K562 (cell line): ENCODE data around the gene WDR64. TPM values are rescaled to one million over a fixed set of nuclear protein-coding genes. Genes with fewer than 3 reads are reported as not detected.

ENCODE experiments used
- ATAC-seq: fragments of 200-7000 bp; cut with Tn5 transposase; 3 replicates; pipeline ENCODE4 v1.9.1; 2020; ENCODE audit warnings: moderate library complexity
- BruUV-seq: library from RNA; stranded (reverse); fragments of 400-500 nt; replicated peaks from 2 replicates; lab custom pipeline; 2021; lab: Mats Ljungman, UMichigan
- CTCF ChIA-PET: fragments of 300-600 bp; formaldehyde crosslinking; extraction: SDS; loops from one replicate; lab custom pipeline; 2021; ENCODE audit warnings: low intra/inter-chr PET ratio; lab: Yijun Ruan, JAX
- POLR2A ChIA-PET: fragments of 300-600, 350-650 bp; sonication (Branson Sonifier 250); formaldehyde crosslinking; extraction: SDS; loops from one replicate; lab custom pipeline; 2021; ENCODE audit warnings: antibody characterized with exemption, inconsistent platforms; lab: Yijun Ruan, JAX
- DNase-seq, 4 experiments: peaks; one replicate each; pipeline versions ENCODE4 v3.0.0 to v3.0.0-alpha.2; 2011 to 2018; ENCODE audit warnings: low spot score in 3 of 4, mixed read lengths in 3 of 4; ENCODE audit errors: extremely low read depth in 1 of 4
- FAIRE-seq: peaks from 2 replicates; lab custom pipeline; 2011; peaks lifted over from hg19 to GRCh38; lab: Jason Lieb, UNC
- H2AFZ ChIP-seq: 2 replicates; pipeline ENCODE4 v1.6.0; 2011; ENCODE audit warnings: low read depth, low read length, control low read depth, inconsistent platforms
- H3K27ac ChIP-seq: fragments of 200-600 bp; 3 replicates; pipeline ENCODE4 v1.8.0; 2011; ENCODE audit warnings: low read depth, mild to moderate bottlenecking, control low read depth, inconsistent platforms, low read length, moderate library complexity, mixed read lengths; ENCODE audit errors: extremely low read depth
- H3K27me3 ChIP-seq, 2 experiments: fragments of 300-600 bp in 1 of 2; 2 replicates in 1 of 2; 3 replicates in 1 of 2; pipeline versions ENCODE4 v1.6.0 to v1.8.0; 2011; ENCODE audit warnings: inconsistent platforms in 2 of 2, low read length in 2 of 2, mild to moderate bottlenecking in 1 of 2, mixed read lengths in 1 of 2, moderate library complexity in 1 of 2; ENCODE audit not compliant: control insufficient read depth in 2 of 2, insufficient read depth in 2 of 2
- H3K36me3 ChIP-seq: fragments of 300-600 bp; 3 replicates; pipeline ENCODE4 v1.8.0; 2011; ENCODE audit warnings: mild to moderate bottlenecking, low read length, inconsistent platforms; ENCODE audit not compliant: control insufficient read depth, insufficient read depth
- H3K4me1 ChIP-seq, 2 experiments: fragments of 200-600 bp in 1 of 2; replicated peaks in 1 of 2; 2 replicates in 1 of 2; 3 replicates in 1 of 2; pipeline versions ENCODE4 v1.5.1 to v1.8.0; 2011; ENCODE audit warnings: inconsistent platforms in 2 of 2, low read length in 2 of 2, mild to moderate bottlenecking in 1 of 2, mixed read lengths in 1 of 2, moderate library complexity in 1 of 2; ENCODE audit not compliant: control insufficient read depth in 2 of 2, insufficient read depth in 2 of 2
- H3K4me2 ChIP-seq: 2 replicates; pipeline ENCODE4 v1.6.1; 2011; ENCODE audit warnings: low read length, control low read depth, inconsistent platforms, mixed read lengths; ENCODE audit not compliant: insufficient read depth
- H3K4me3 ChIP-seq: fragments of 200-600 bp; sonication (generic), shearing (Covaris generic); 2 replicates; pipeline ENCODE4 v1.5.1; 2016; ENCODE audit warnings: control low read depth, inconsistent platforms
- H3K79me2 ChIP-seq: fragments of 200-600 bp; 3 replicates; pipeline ENCODE4 v1.8.0; 2011; ENCODE audit warnings: low read length, inconsistent platforms; ENCODE audit not compliant: control insufficient read depth, insufficient read depth
- H3K9ac ChIP-seq, 2 experiments: 2 replicates each; pipeline versions ENCODE4 v1.6.0 to v1.6.1; 2011; ENCODE audit warnings: low read depth in 2 of 2, low read length in 2 of 2, control low read depth in 1 of 2, inconsistent platforms in 1 of 2, mild to moderate bottlenecking in 1 of 2, mixed read lengths in 1 of 2; ENCODE audit not compliant: insufficient read depth in 1 of 2
- H3K9me1 ChIP-seq: one replicate; pipeline ENCODE4 v1.6.0; 2011; ENCODE audit warnings: inconsistent platforms, mild to moderate bottlenecking, low read length, moderate library complexity; ENCODE audit not compliant: control insufficient read depth, insufficient read depth
- H3K9me3 ChIP-seq: replicated peaks from 2 replicates; pipeline ENCODE4 v1.5.1; 2011; ENCODE audit warnings: low read depth, low read length, inconsistent platforms; ENCODE audit not compliant: control insufficient read depth, insufficient read depth
- H4K20me1 ChIP-seq: replicated peaks from 2 replicates; pipeline ENCODE4 v1.6.1; 2011; ENCODE audit warnings: low read length, inconsistent platforms, mixed read lengths; ENCODE audit not compliant: control insufficient read depth, insufficient read depth
- BHLHE40 ChIP-seq: IDR thresholded peaks from 2 replicates; pipeline ENCODE4 v1.6.1; 2011; ENCODE audit warnings: low read length, improper control_type of control experiment
- EGR1 ChIP-seq: fragments of 450-650 bp; conservative IDR thresholded peaks from 2 replicates; pipeline ENCODE4 v1.6.1; 2017; ENCODE audit warnings: mild to moderate bottlenecking
- ELF4 ChIP-seq: fragments of 450-650 bp; formaldehyde crosslinking; IDR thresholded peaks from 2 replicates; pipeline ENCODE4 v1.4.0; 2022; ENCODE audit warnings: missing genetic modification characterization
- TAL1 ChIP-seq: fragments of 450-650 bp; IDR thresholded peaks from 2 replicates; pipeline ENCODE4 v1.6.1; 2016; ENCODE audit warnings: mild to moderate bottlenecking
- ZBTB40 ChIP-seq, 2 experiments: fragments of 450-650 bp in 1 of 2; sonication (generic) in 1 of 2; formaldehyde crosslinking in 1 of 2; IDR thresholded peaks; 2 replicates each; pipeline versions ENCODE4 v1.7.1 to v1.9.0; 2016 to 2022; ENCODE audit warnings: inconsistent platforms in 1 of 2, mild to moderate bottlenecking in 1 of 2, missing genetic modification reagents in 1 of 2
- ZFP1 ChIP-seq: fragments of 450-650 bp; formaldehyde crosslinking; IDR thresholded peaks from 2 replicates; pipeline ENCODE4 v1.4.0; 2020; ENCODE audit warnings: mild to moderate bottlenecking, mixed read lengths
- ZNF431 ChIP-seq: sonication (generic); formaldehyde crosslinking; IDR thresholded peaks from 2 replicates; pipeline ENCODE4 v1.8.0; 2022; ENCODE audit warnings: mild to moderate bottlenecking, missing genetic modification reagents
- WGBS: fragments of 100-300 bp; shearing (Covaris generic); methylation state at CpG from one replicate; pipeline ENCODE4 v1.1.6; 2016; ENCODE audit warnings: low coverage, mixed read lengths; ENCODE audit not compliant: insufficient coverage; ENCODE audit errors: missing lambda C conversion rate; 5-methylcytosine and 5-hydroxymethylcytosine counted together
- in situ Hi-C: fragments of 300-500 bp; cut with MboI; formaldehyde crosslinking; loops from 4 replicates; pipeline ENCODE4 v1.15.0; 2018; ENCODE audit warnings: inconsistent platforms, mixed read lengths
- intact Hi-C: fragments of 100-400 bp; cut with micrococcal nuclease; formaldehyde crosslinking; loops from 2 replicates; pipeline ENCODE4 v1.14.2; 2022
- polyA plus RNA-seq, 8 experiments: library from polyadenylated mRNA; depleted of rRNA in 4 of 8; stranded (reverse) in 5 of 8; unstranded in 3 of 8; fragments of >200 nt; fragmentation: Nextera tagmentation in 2 of 8; fragmentation: Illumina TruSeq in 1 of 8; extraction: Ambion mirVana in 2 of 8; extraction: Trizol in 1 of 8; gene quantifications; 2 replicates each; pipeline versions ENCODE4 v1.2.1 to v1.2.3, GENCODE V29; 2011 to 2014; ENCODE audit warnings: inconsistent platforms in 1 of 8, missing spikeins in 1 of 8
- total RNA-seq, 7 experiments: library from RNA; depleted of rRNA in 6 of 7; stranded (reverse); fragments of >200 nt in 6 of 7; fragmentation: Illumina TruSeq in 2 of 7; extraction: Trizol in 2 of 7; gene quantifications; 2 replicates each; pipeline versions ENCODE4 v1.2.1 to v1.2.3, GENCODE V29; 2011 to 2021; ENCODE audit warnings: low replicate concordance in 1 of 7

Gene WDR64
- total and polyA plus RNA-seq, 9 of the 15 experiments (the other 6 are each of a cell fraction or from before 2014, with no cell fraction given) = 0.06 to 0.29 (median 0.19) TPM; not detected in 5

GRCh38 chr1:241675983-241676382 is 23.9 kb downstream of the WDR64 start:
- Histone ChIP-seq H3K4me3 (no peak overlapping the region), H3K36me3 (no peaks in the 10 kb centered on the region), H3K79me2 (no peaks in the 10 kb centered on the region), H3K9ac (no peak overlapping the region), H3K27ac (no peak overlapping the region), H3K9me3 (no peaks in the 10 kb centered on the region), H2AFZ (no peak overlapping the region), H3K4me1 (0 out of 5 replicates have a peak, but pooled peaks cover 0 to 6% of the 10 kb centered on the region in 2 experiments), H3K9me1 (no peaks in the 10 kb centered on the region), H3K4me2 (no peak overlapping the region), H4K20me1 (no peaks in the 10 kb centered on the region)
- in situ Hi-C loops = no loop called here
- FAIRE-seq (no peak), ATAC-seq (no peak), DNase-seq (no peak)
- 47% methylated on average over 4 of the region's 4 CpGs for WGBS
- no TSS peak for BruUV-seq
- CTCF ChIA-PET = no interaction called here
- POLR2A ChIA-PET = interaction anchor here (1.0 kb wide), 1 partner anchor 12 kb away, joined by 3 read pairs; no protein-coding TSS in a partner anchor
- TF ChIP-seq TAL1 (no peak), EGR1 (peak; percentile 33)
- TF ChIP-seq, all 486 proteins: peak for 1
- no peaks in the 10 kb centered on the region for H3K27me3 ChIP-seq
- intact Hi-C loops = no loop called here

- CTCF ChIA-PET = no interaction called here
- in situ Hi-C loops = no loop called here
- no peak for ATAC-seq
- TF ChIP-seq BHLHE40 = no peak
- no peak for TF ChIP-seq ZBTB40 (IDR thresholded peaks at IDR 0.05)
- no peak for TF ChIP-seq ZBTB40 (CRISPR knock-in tag; IDR thresholded peaks at IDR 0.05)
- TF ChIP-seq ZFP1 (CRISPR knock-in tag) = no peak
- TF ChIP-seq ZNF431 (CRISPR knock-in tag) = no peak
- TF ChIP-seq ELF4 (CRISPR knock-in tag) = no peak
Measured at GRCh38 chr1:241677201-241677600, 25.1 kb downstream of the WDR64 start.

More at GRCh38 chr1:241677201-241677600, 25.1 kb downstream of the WDR64 start:
- H3K27ac ChIP-seq = no peak overlapping the region
- H3K9me3 ChIP-seq = no peaks in the 10 kb centered on the region
- intact Hi-C loops = no loop called here
- DNase-seq (no peak), FAIRE-seq (no peak)
- H3K79me2 ChIP-seq = no peaks in the 10 kb centered on the region
- H3K4me1 ChIP-seq = 0 out of 5 replicates have a peak, but pooled peaks cover 0 to 6% of the 10 kb centered on the region in 2 experiments
- H4K20me1 ChIP-seq = no peaks in the 10 kb centered on the region
- no peaks in the 10 kb centered on the region for H3K36me3 ChIP-seq
- H3K4me2 ChIP-seq = no peak overlapping the region
- no peaks in the 10 kb centered on the region for H3K27me3 ChIP-seq
- WGBS = 62% methylated on average over 5 of the region's 5 CpGs
- POLR2A ChIA-PET = interaction anchor here (3.0 kb wide), 1 partner anchor 12 kb away, joined by 8 read pairs; no protein-coding TSS in a partner anchor
- no peak overlapping the region for H3K9ac ChIP-seq
- peak overlapping the region; percentile 10; the same call in 1 of the 2 replicates for H2AFZ ChIP-seq
- H3K9me1 ChIP-seq = no peaks in the 10 kb centered on the region
- H3K4me3 ChIP-seq = no peak overlapping the region
- BruUV-seq = no TSS peak
